ENCODE data around the gene SPTLC2.
"Not testable (repeated sequence)": the region's sequence is repeated elsewhere in the genome, so short reads cannot be mapped to it uniquely, and the experiment has no call there.

The SPTLC2 gene

GRCh38 chr14:77547512-77548180, 68.8 kb downstream of the SPTLC2 start:
- no peak for DNase-seq (ENCODE audit: low read depth)

- not testable (repeated sequence) for DNase-seq (ENCODE audit: low read depth)
Observed at GRCh38 chr14:77545171-77545570, 71.3 kb downstream of the SPTLC2 start.

GRCh38 chr14:77544571-77544970, 71.9 kb downstream of the SPTLC2 start:
- no peak for DNase-seq (ENCODE audit: low read depth)

- DNase-seq (ENCODE audit: low read depth), result no peak
Observed at GRCh38 chr14:77543637-77544334, 72.7 kb downstream of the SPTLC2 start.

GRCh38 chr14:77543240-77543551, 73.2 kb downstream of the SPTLC2 start:
- no peak for DNase-seq (ENCODE audit: low read depth)

GRCh38 chr14:77542421-77543239, 73.8 kb downstream of the SPTLC2 start:
- no peak for DNase-seq (ENCODE audit: low read depth)

- no peak for DNase-seq (ENCODE audit: low read depth)
Observed at GRCh38 chr14:77541905-77542304, 74.5 kb downstream of the SPTLC2 start.

GRCh38 chr14:77536951-77537350, 79.5 kb downstream of the SPTLC2 start:
- not testable (repeated sequence) for DNase-seq (ENCODE audit: low read depth)

DNA sequence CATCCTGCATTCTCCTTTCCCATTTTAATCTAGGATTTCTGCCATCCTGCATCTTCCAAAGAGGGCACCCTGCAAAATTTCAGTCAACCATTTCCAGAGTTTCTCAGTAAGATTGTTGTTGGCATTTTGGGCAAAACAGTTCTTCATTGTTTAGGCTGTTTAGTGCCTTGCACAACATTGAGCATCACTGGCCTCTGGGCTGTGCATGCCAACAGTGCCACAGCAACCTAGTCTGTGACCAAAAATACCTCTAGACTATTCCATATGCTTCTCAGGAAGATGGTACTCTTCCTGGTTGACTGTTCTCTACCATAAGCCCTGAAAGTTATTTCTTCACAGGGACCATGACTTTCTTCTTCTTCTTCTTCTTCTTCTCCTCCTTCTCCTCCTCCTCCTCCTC, 85.4 kb downstream of the SPTLC2 start:
- no peak for DNase-seq (ENCODE audit: low read depth)

DNA sequence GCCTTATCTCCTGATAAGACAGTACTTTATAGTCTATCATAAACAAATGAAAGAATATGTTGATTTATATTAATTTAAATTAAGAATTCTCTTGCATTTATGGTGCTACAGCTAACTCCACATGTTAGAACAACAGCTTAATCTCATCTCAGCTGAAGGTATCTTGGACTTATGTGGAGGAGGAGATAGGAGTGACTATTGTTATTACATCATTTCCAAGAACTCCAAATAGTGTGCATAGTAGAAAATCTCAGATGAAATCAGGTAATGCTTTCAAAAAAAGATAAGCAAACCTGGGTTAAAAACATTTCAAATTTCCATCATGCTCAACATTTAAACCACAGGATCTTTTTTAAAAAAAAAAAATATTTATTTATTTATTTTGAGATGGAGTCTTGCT, 86.5 kb downstream of the SPTLC2 start:
- no peak for DNase-seq (ENCODE audit: low read depth)

- no peak for DNase-seq (ENCODE audit: low read depth)
Observed at GRCh38 chr14:77529213-77529612, 87.2 kb downstream of the SPTLC2 start.

DNA sequence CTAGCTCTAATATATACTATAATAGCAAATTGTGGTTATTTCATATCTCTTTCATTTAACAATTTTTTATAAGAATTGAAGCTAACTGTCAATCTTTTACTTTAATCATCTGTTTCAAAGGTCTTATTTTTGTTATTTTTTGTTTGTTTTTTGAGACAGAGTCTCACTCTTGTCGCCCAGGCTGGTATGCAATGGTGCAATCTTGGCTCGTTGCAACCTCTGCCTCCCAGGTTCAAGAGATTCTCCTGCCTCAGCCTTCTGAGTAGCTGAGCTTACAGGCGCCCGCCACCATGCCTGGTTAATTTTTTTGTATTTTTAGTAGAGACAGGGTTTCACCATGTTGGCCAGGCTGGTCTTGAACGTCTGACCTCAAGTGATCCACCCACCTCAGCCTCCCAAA, 87.7 kb downstream of the SPTLC2 start:
- not testable (repeated sequence) for DNase-seq (ENCODE audit: low read depth)

- DNase-seq (ENCODE audit: low read depth), result no peak
Observed at GRCh38 chr14:77526266-77526665, 90.2 kb downstream of the SPTLC2 start.

DNA sequence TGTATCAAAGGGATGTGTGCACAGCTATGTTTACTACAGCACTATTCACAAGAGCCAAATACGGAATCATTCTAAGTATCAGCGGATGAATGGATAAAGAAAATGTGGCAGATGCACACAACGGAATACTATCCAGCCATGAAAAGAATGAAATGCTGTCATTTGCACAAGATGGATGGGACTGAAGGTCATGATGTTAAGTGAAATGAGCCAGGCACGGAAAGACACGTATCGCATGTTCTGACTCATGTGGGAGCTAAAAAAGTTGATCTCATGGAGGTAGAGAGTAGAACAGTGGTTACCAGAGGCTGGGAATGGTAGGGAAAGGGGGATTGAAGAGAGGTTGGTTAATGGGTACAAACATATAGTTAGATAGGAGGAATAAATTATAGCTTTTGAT, 91.9 kb downstream of the SPTLC2 start:
- DNase-seq (ENCODE audit: low read depth), result no peak

DNA sequence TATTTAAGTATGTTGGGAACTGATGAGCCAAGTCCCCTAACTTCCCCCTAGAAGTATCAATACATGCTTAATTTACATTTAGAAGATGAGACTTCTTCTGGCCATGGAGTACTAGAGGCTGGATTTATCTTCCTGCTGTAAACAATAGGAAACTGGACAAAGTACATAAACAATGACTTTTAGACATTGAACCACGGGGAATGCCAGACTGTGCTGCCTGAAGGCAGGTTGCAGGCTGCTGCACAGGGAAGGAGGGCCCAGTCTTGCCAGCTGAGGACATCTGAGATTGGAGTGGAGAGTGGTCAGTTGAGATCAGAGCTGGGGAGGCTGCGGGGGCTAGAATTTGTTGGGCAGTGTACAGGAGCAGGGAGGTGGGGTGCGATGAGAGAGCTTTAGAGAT, 93.3 kb downstream of the SPTLC2 start:
- DNase-seq (ENCODE audit: low read depth), result no peak

DNA sequence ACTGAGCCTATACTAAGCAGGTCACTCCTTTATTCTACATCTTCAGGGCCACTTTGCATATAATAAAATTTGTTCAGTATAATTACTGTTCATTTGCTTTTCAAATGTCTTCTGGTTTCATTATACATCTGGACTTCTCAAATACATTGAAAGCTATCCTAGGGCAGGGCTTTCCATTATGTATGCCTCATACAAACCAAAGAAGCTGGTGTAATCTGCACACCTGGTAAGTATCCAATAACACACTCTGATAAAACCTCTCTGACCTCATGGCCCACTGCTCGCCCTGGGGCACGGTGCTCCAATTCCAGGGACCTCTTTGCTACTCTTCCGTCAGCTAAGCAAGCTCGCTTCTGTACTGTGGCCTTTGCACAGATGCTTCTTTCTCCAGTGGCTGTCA, 95.9 kb downstream of the SPTLC2 start:
- DNase-seq (ENCODE audit: low read depth), result no peak

DNA sequence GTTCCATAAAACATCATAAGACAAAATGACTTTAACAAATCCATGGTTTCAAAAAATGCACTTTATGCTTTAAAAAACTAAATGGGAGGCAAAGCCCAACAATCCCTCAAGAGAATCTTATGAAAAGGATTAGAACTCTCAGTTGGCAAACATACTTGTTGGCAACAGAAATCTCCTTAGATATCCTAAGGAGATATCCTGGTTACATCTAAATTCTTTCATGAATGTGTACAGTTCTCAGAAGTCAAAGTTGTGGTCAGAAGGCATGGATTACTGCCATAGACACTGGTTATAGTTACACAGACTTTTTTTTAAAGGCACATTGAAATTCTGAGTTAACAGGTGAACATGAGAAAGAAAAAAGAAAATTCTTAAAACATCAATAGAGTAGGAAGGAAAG, 100.3 kb downstream of the SPTLC2 start:
- no peak for DNase-seq (ENCODE audit: low read depth)

GRCh38 chr14:77511486-77512162, 104.8 kb downstream of the SPTLC2 start:
- DNase-seq (ENCODE audit: low read depth), result no peak

- no peak for DNase-seq (ENCODE audit: low read depth)
Observed at GRCh38 chr14:77509366-77509765, 107.1 kb downstream of the SPTLC2 start.

DNA sequence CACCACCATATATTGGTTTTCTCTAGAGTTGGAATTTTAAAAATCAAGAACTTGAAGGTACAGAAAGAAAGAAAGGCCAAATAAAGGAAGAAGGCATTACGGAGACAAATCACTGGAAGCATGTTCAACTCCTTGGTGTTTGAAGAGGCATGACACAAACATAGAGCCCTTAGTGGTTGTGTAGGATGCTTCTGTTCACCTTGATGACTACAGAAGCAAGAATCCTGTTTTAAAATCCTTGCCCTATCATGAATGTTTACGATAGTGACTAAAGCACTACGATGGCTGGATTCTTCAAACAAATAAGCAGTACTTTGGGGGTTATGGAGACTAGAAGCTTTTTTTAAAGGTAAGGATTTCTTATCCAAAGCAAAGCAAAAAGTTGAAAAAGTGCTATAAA, 107.6 kb downstream of the SPTLC2 start:
- no peak for DNase-seq (ENCODE audit: low read depth)

GRCh38 chr14:77508249-77508648, 108.2 kb downstream of the SPTLC2 start:
- DNase-seq (ENCODE audit: low read depth), result no peak

- DNase-seq (ENCODE audit: low read depth), result no peak
Observed at GRCh38 chr14:77507762-77508161, 108.7 kb downstream of the SPTLC2 start.

GRCh38 chr14:77505031-77505430, 111.4 kb downstream of the SPTLC2 start:
- DNase-seq (ENCODE audit: low read depth), result no peak

All from activated T-cell treated with anti-CD3 and anti-CD28 coated beads for 48 hours (primary cell).